Measurements from ENCODE around the gene TDP1. TPM values are rescaled to one million over a fixed set of nuclear protein-coding genes. Genes with fewer than 3 reads are reported as not detected.

The TDP1 gene
- total and polyA plus RNA-seq, 2 experiments from 2014 or later: 11.8 to 12.6 TPM

DNA sequence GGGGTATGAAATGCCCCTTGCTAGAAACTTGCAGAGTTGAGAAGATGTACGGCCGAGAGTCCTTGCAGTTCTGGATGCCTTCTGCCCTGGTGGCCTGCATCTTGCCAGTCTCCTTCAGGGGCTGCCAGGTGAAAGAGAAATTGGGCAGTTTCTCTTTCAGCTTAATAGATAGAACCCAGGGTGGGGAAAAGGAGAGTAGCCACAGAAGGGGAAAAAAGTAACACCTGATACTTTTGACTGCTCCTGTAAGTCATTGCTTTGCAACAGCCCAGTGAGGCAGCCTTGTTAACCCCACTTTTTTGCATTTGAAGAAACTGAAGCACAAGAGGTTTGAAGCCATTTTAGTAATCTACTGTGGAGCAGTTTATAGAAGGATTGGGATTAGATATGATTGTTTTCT lies 27.6 kb downstream of the TDP1 start:
- Histone ChIP-seq H3K4me3 (no peak overlapping the region), H4K20me1 (ENCODE audit: insufficient read depth) (no peaks in the 10 kb centered on the region), H3F3A (ENCODE audit: insufficient read depth) (no peaks in the 10 kb centered on the region), H3K9me2 (ENCODE audit: insufficient read depth) (no peaks in the 10 kb centered on the region), H3K9ac (no peak overlapping the region), H2AFZ (no peak overlapping the region), H3K9me3 (ENCODE audit: low read depth) (no peaks in the 10 kb centered on the region), H3K4me1 (ENCODE audit: insufficient read depth) (no peaks in the 10 kb centered on the region), H3K27ac (no peak overlapping the region), H3K36me3 (ENCODE audit: low read depth) (peaks cover 24% of the 10 kb centered on the region; the same call in 1 of the 2 replicates), H3K27me3 (replicated peaks; ENCODE audit: insufficient read depth) (no peaks in the 10 kb centered on the region), H3K79me2 (ENCODE audit: insufficient read depth) (no peaks in the 10 kb centered on the region), H3K4me2 (ENCODE audit: unreplicated experiment) (no peak overlapping the region)
- 94 to 95% methylated on average over 2 of the region's 2 CpGs for WGBS, 2 experiments (ENCODE audit: low coverage in 1 of 2, low lambda C conversion rate in 2 of 2, missing lambda C conversion rate in 2 of 2)
- in situ Hi-C loops (cut with MboI): no loop called here
- TF ChIP-seq EZH2 (IDR thresholded peaks at IDR 0.05; ENCODE audit: insufficient read depth, poor library complexity, severe bottlenecking) (no peak), EZH2phosphoT487 (IDR thresholded peaks at IDR 0.05; ENCODE audit: insufficient read depth, low read depth) (no peak)
- no peak for DNase-seq

- Histone ChIP-seq H4K20me1 (ENCODE audit: insufficient read depth) (no peaks in the 10 kb centered on the region), H3F3A (ENCODE audit: insufficient read depth) (no peaks in the 10 kb centered on the region), H3K27ac (no peak overlapping the region), H3K36me3 (ENCODE audit: low read depth) (peaks cover 21% of the 10 kb centered on the region; the same call in 1 of the 2 replicates), H3K4me1 (ENCODE audit: insufficient read depth) (no peaks in the 10 kb centered on the region), H3K4me2 (ENCODE audit: unreplicated experiment) (no peak overlapping the region), H3K9me3 (ENCODE audit: low read depth) (no peaks in the 10 kb centered on the region), H2AFZ (no peak overlapping the region), H3K79me2 (ENCODE audit: insufficient read depth) (no peaks in the 10 kb centered on the region), H3K9me2 (ENCODE audit: insufficient read depth) (no peaks in the 10 kb centered on the region), H3K9ac (no peak overlapping the region), H3K4me3 (no peak overlapping the region), H3K27me3 (replicated peaks; ENCODE audit: insufficient read depth) (no peaks in the 10 kb centered on the region)
- no peak for TF ChIP-seq EZH2 (IDR thresholded peaks at IDR 0.05; ENCODE audit: insufficient read depth, poor library complexity, severe bottlenecking)
- no peak for TF ChIP-seq EZH2phosphoT487 (IDR thresholded peaks at IDR 0.05; ENCODE audit: insufficient read depth, low read depth)
- in situ Hi-C loops (cut with MboI): no loop called here
- DNase-seq: no peak
- 90 to 92% methylated on average over 5 of the region's 5 CpGs for WGBS, 2 experiments (ENCODE audit: low coverage in 1 of 2, low lambda C conversion rate in 2 of 2, missing lambda C conversion rate in 2 of 2)
Measured at GRCh38 chr14:89986462-89987160, 30.9 kb downstream of the TDP1 start.

DNA sequence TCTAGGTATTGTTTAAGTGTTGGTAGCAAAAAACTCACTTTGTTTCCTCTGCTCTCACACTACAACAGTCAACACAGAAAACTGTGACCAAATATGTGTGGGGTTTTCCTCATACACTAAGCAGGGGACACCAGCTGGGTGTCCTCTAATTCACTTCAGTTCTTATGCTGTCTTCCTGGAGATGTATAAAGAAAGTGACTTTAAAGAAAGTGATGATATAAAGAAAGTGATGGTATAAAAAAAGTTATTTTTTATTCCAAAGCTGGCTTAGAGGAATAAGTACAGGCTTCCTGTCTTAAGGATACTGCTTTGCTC lies 31.4 kb downstream of the TDP1 start:
- Histone ChIP-seq H3K9me3 (ENCODE audit: low read depth) (no peaks in the 10 kb centered on the region), H3K27me3 (replicated peaks; ENCODE audit: insufficient read depth) (no peaks in the 10 kb centered on the region), H3K9me2 (ENCODE audit: insufficient read depth) (no peaks in the 10 kb centered on the region), H3K4me1 (ENCODE audit: insufficient read depth) (no peaks in the 10 kb centered on the region), H3F3A (ENCODE audit: insufficient read depth) (no peaks in the 10 kb centered on the region), H3K4me3 (no peak overlapping the region), H3K36me3 (ENCODE audit: low read depth) (peaks cover 23% of the 10 kb centered on the region; the same call in 1 of the 2 replicates), H3K4me2 (ENCODE audit: unreplicated experiment) (no peak overlapping the region), H3K27ac (no peak overlapping the region), H2AFZ (no peak overlapping the region), H3K79me2 (ENCODE audit: insufficient read depth) (no peaks in the 10 kb centered on the region), H4K20me1 (ENCODE audit: insufficient read depth) (no peaks in the 10 kb centered on the region), H3K9ac (no peak overlapping the region)
- in situ Hi-C loops (cut with MboI): no loop called here
- no peak for TF ChIP-seq EZH2phosphoT487 (IDR thresholded peaks at IDR 0.05; ENCODE audit: insufficient read depth, low read depth)
- TF ChIP-seq EZH2 (IDR thresholded peaks at IDR 0.05; ENCODE audit: insufficient read depth, poor library complexity, severe bottlenecking): no peak
- DNase-seq: no peak

- 96 to 97% methylated on average over 5 of the region's 5 CpGs for WGBS, 2 experiments (ENCODE audit: low coverage in 1 of 2, low lambda C conversion rate in 2 of 2, missing lambda C conversion rate in 2 of 2)
- in situ Hi-C loops (cut with MboI): no loop called here
Measured at GRCh38 chr14:89988787-89989186, 33.1 kb downstream of the TDP1 start.

More at GRCh38 chr14:89988787-89989186, 33.1 kb downstream of the TDP1 start:
- Histone ChIP-seq H3K9ac (no peak overlapping the region), H3F3A (ENCODE audit: insufficient read depth) (no peaks in the 10 kb centered on the region), H4K20me1 (ENCODE audit: insufficient read depth) (no peaks in the 10 kb centered on the region), H3K9me2 (ENCODE audit: insufficient read depth) (no peaks in the 10 kb centered on the region), H3K9me3 (ENCODE audit: low read depth) (no peaks in the 10 kb centered on the region), H3K4me3 (no peak overlapping the region), H2AFZ (no peak overlapping the region), H3K79me2 (ENCODE audit: insufficient read depth) (no peaks in the 10 kb centered on the region), H3K36me3 (ENCODE audit: low read depth) (peaks cover 34% of the 10 kb centered on the region), H3K4me2 (ENCODE audit: unreplicated experiment) (no peak overlapping the region), H3K4me1 (ENCODE audit: insufficient read depth) (no peaks in the 10 kb centered on the region), H3K27ac (no peak overlapping the region), H3K27me3 (replicated peaks; ENCODE audit: insufficient read depth) (no peaks in the 10 kb centered on the region)
- DNase-seq: no peak
- TF ChIP-seq EZH2phosphoT487 (IDR thresholded peaks at IDR 0.05; ENCODE audit: insufficient read depth, low read depth) (no peak), EZH2 (IDR thresholded peaks at IDR 0.05; ENCODE audit: insufficient read depth, poor library complexity, severe bottlenecking) (no peak)
